GM21423 (cell line): ENCODE results near the gene CMTM2.

Experiments
- ATAC-seq: cut with Tn5 transposase; IDR thresholded peaks from one replicate; pipeline ENCODE4 v1.9.1; 2021; ENCODE audit warnings: mild to moderate bottlenecking, moderate library complexity; ENCODE audit not compliant: unreplicated experiment

The CMTM2 gene, protein sequence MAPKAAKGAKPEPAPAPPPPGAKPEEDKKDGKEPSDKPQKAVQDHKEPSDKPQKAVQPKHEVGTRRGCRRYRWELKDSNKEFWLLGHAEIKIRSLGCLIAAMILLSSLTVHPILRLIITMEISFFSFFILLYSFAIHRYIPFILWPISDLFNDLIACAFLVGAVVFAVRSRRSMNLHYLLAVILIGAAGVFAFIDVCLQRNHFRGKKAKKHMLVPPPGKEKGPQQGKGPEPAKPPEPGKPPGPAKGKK

DNA sequence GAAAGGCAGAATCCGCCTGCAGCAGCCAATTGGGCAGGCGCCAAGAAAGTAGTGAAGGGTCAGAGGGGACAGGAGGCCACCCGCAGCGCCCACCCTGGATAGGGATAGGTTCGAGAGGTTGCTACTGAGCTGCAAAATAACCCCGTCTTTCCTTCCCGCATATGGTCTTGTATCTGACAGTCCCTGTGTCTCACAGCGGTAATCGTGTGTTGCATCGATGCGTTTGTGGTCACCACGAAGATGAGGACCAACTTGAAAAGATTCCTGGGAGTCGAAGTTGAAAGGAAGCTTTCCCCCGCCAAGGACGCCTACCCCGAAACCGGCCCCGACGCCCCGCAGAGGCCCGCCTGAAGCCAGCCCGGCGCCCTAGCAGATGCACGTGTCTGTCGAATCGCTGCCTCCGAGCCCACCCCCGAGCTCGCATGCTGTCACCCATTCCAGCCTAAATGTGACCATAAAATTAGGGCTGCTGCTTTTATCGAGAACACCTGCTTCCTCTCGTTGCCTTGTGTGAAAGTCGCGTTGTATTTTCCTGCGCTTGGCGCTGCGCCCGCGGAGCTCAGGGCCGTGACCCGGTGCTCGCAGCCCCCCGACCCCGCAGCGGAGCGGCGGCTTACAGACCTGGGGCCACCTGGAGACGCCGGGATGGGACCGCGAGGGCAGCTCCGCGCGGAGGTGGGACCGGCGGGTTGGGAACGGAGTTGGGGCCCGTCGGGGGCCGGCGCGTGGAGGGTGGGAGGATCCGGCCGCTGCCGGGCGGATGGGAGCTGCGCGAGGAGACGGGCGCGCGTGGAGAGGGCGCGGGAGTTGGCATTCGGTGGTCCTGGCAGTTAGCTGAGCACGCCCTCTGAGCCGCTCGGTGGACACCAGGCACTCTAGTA, at the start of gene CMTM2:
Gene CMTM2, plus strand, starts transcription at position 813 of the 881 bp plus-strand sequence. CDS start 145 bp downstream, outside the sequence.
- ATAC-seq, result no peak

- no peak for ATAC-seq
These were observed 49.8 kb upstream of the CMTM2 start for GRCh38 chr16:66529475-66529874.

DNA sequence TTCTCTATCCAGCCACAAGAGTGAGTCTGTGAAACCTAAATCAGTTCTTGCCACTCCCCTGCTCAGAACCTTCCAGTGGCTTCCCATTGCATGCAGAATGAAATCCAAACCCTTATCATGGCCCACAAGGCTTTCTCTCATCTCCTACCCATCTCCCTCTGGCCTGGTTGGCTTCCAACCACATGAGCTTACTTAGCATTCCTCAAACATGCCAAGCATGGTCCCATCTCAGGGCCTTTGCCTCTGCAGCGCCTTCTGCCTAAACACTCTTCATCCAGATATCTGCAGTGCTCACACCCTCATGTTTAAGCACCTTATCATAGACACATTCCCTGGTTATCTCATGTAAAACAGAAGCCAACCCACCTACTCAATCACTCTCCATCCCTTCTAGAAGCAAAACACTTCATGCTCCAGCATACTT, 44.9 kb upstream of the CMTM2 start:
- ATAC-seq, result no peak

DNA sequence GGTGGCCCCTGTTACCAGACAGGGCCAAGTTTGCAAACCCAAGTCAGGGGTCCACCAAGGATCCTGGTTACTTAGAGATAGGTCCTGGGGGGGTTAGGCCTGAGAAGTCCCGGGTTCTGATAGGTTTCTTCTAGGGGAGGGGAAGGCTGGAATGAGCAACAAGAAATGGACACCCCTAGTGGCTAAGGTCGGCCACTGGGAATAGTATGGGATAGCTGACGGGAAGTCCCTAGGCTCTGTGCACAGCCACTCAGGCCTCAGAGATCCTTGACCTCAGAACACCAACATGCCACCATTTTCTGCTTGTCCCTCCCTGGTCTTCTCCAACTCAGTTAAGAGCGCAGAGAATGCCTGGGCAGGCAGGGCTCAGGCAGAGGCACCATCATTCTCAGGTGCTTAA, 42.7 kb upstream of the CMTM2 start:
- no peak for ATAC-seq

DNA sequence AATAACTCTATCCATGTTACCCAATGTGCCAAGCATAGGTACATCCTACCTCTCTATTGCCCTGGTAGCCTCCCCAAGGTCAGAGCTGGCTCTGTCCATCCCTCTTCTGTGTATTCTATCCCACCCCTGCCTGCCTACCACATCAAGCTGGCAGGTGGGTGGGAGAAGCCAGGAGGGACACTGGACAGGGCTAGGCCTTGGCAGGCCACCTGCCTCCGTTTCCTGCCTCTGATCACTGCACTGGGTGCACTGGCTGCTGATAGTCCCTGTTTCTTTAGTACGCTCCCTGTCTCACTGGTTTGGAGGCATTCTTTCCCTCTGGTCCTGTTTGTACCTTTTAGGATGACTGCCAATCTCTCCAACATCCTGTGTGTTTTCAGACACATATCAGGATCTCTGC, 42.0 kb upstream of the CMTM2 start:
- ATAC-seq, result no peak

GRCh38 chr16:66538910-66539309, 40.4 kb upstream of the CMTM2 start:
- ATAC-seq, result no peak

GRCh38 chr16:66539623-66540469, 39.4 kb upstream of the CMTM2 start:
- no peak for ATAC-seq

DNA sequence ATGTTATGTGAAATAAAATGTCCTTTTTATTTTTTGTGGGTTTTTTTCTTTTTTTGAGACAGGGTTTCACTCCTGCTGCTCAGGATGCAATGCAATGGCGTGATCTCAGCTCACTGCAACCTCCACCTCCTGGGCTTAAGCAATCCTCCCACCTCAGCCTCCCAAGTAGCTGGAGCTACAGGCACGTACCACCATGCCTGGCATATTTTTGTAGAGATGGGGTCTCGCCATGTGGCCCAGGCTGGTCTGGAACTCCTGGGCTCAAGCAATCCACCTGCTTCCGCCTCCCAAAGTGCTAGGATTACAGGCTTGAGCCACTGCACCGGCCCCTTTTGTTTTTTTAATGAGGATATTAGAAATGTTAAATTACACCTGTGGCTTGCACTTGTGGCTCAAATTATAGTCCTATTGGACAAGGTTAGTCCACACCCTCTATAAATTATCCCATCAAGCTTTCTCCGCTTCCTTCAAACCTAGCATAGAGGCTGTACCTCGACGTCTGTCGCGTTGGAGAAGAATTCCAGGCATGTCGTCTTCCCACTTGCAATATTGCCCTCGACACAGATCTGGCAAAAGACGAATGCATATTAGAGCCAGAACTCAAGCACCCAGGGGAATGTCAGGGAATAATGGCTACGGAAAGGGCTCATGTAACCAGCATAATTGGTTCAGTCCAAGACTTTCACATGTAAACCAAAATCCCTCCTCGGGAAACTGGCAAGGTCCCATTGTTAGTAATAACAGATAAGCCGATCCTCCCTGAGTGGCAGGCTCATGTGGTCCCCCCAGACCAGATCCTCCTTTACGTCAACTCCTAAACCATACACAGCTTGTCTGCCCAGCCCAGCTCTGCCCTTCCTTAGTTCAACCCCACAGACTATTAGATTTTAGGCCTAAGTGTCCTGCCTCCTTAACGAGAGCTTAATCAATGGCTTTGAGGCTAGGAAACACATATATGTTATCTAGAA, 37.6 kb upstream of the CMTM2 start:
- ATAC-seq, result no peak

DNA sequence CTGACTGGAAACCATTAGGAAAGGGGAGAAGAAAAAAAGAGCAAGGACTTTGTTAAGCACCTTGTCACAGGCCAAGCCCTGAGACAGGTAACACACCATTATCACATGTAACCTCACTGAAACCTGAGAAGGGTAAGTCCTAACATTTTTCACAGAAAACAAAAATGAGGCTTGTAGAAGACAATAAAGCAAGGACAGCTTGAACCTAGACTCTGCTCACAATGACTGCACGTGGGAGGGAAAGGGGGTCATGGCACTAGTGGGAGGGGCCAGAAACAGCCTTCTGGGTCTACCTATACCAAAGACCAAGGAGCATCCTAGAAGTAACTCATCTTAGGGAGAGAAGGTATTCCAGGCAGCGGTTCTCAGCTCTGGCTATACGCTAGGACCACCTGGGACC, 36.9 kb upstream of the CMTM2 start:
- no peak for ATAC-seq

GRCh38 chr16:66543541-66543940, 35.7 kb upstream of the CMTM2 start:
- ATAC-seq, result no peak

- ATAC-seq, result no peak
These were observed 35.1 kb upstream of the CMTM2 start for GRCh38 chr16:66544016-66544757.

DNA sequence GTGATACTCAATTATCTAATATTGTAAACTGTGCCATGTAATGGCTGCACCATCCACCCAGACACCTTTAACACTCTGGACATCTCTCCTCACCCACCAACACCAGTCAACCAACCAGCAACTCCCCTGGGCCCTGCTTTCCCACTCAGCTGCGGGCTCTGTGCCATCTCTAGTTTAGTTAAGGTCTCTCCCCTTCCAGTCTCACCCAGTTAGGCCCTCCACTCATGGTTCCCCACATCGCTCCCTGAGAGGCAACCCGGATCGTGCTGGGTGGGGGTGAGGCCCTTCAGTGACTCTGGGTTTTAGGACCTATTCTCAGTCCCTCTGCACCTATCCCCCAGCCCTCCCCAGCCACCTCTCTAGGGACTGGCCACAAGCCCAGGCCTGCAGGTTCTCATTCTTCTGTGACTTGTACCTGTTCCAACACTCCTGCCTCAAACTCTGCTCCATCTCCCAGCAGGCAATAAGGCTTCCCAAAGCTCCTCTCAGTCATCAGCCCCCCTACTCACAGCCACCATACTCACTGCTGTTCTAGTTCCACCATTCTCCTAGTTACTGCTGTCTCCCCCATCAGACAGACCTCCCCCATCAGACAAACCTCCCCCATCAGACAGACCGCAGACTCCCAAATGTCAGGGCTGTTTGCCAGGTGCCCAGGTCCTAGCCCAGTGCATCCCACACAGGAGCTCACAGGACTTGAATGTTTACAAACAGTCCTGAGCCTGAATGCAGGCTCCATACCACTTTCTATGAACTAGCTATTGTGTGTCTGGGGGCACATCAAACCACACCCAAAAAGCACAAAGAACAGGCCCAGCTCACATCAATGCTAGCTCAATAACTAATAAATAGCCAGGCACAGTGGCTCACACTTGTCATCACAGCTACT, 31.9 kb upstream of the CMTM2 start:
- no peak for ATAC-seq

GRCh38 chr16:66548068-66548467, 31.2 kb upstream of the CMTM2 start:
- no peak for ATAC-seq

DNA sequence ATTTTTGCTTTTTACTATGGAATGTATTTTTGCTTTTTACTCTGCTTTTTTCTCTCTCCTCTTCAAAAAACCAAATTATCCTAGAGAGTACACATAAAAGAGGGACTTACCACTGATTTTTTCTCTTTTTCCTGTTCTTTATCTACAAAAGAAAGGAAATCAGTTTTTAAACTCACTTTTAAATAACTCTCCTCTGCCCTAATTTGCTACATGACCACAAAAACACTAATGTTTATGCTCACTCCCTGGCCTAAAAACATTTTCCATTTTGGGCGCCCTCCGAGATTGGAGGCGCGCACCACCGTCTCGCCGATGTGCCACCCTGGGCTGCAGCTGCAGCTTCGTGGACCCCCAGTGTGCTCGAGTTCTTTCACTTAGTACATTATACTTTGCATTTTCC, 30.4 kb upstream of the CMTM2 start:
- no peak for ATAC-seq

DNA sequence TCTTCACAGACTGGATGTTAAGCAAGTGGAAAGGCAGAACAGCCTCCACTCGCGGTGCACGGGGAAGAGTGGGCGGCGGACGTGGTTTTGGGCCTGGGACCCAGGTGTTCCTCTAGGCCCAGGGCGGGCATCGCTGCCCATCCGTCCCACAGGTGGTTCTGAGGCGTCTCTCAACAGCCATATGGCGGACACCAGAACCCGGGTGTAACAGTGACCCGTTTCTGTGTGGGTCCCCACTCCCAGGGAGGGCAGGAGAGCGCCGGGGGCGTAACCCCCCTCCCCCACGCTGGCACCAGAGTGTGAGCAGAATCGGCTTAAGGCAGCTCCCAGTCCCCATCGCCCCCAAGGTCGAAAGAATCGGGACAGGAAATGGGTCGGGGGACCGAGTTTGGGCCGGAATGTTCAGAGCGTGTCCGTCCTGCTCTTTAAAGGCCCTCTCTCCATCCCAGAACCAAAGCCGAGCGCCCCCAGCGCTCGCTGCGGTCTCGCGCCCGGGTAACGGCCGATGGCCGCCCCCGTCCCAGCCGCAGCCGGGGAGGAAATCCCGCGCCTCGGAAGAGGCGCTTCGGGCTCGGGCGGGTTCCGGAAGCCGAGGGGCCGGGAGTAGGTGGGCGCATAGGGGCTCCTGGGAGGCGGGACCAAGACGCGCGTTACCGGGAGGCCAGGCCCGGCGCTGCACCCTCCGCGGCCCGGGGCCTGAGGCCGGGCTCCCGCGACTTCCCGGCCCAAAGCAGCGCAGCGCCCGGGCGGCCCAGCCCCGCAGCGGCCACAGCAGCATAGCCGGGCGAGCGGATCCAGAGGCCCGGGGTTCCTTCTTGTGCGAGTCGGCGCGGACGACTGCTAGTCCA, 29.8 kb upstream of the CMTM2 start, which contains the start of gene TK2:
Gene TK2, minus strand, starts transcription at position 839 of the 848 bp plus-strand sequence. Its CDS starts 61 bp downstream, at position 778.
- ATAC-seq, result no peak

DNA sequence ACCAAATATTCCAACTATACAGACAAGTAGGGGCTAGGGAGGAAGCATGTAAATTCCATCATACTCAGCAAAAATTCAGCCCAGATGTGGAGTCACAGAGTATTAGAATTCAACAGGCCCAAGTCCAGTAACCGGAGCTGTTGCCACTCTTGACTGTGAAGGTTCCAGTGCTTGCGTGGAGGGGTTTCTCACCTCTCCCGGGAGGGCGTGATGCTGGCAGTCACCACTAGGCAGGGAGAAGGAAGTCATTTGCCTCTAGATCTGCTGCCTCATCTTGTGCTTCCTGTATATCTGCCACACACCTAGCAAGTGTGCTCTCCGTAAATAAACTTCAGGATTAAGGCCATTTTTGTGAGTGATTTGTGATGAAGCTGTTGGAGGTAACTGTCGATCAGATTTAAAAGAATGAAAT, 27.9 kb upstream of the CMTM2 start:
- no peak for ATAC-seq

- no peak for ATAC-seq
These were observed 27.4 kb upstream of the CMTM2 start for GRCh38 chr16:66551788-66552285.
